ENCODE results near the gene STARD4.

The STARD4 gene, protein sequence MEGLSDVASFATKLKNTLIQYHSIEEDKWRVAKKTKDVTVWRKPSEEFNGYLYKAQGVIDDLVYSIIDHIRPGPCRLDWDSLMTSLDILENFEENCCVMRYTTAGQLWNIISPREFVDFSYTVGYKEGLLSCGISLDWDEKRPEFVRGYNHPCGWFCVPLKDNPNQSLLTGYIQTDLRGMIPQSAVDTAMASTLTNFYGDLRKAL

GRCh38 chr5:111512375-111513130 is at the start of gene STARD4:
TSS of gene STARD4 (minus strand) at chr5:111512535. CDS start at chr5:111507433, 5,102 bp downstream.
- peak within 1 kb of the TSS; percentile 85 for H3K4me3 ChIP-seq (replicated peaks; ENCODE audit: low read depth, low read length)
- TF ChIP-seq, protein P1, sequence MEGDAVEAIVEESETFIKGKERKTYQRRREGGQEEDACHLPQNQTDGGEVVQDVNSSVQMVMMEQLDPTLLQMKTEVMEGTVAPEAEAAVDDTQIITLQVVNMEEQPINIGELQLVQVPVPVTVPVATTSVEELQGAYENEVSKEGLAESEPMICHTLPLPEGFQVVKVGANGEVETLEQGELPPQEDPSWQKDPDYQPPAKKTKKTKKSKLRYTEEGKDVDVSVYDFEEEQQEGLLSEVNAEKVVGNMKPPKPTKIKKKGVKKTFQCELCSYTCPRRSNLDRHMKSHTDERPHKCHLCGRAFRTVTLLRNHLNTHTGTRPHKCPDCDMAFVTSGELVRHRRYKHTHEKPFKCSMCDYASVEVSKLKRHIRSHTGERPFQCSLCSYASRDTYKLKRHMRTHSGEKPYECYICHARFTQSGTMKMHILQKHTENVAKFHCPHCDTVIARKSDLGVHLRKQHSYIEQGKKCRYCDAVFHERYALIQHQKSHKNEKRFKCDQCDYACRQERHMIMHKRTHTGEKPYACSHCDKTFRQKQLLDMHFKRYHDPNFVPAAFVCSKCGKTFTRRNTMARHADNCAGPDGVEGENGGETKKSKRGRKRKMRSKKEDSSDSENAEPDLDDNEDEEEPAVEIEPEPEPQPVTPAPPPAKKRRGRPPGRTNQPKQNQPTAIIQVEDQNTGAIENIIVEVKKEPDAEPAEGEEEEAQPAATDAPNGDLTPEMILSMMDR (IDR thresholded peaks at IDR 0.05; ENCODE audit: low read length, missing control alignments) = no peak
- peak; percentile 98 for DNase-seq (ENCODE audit: low read depth)

- TF ChIP-seq, protein P1 (IDR thresholded peaks at IDR 0.05; ENCODE audit: low read length, missing control alignments) = no peak
- H3K4me3 ChIP-seq (replicated peaks; ENCODE audit: low read depth, low read length) = no peak overlapping the region
- DNase-seq (ENCODE audit: low read depth) = no peak
These were observed 47.3 kb upstream of the STARD4 start for GRCh38 chr5:111559680-111560079.

GRCh38 chr5:111557686-111558085 is 45.4 kb upstream of the STARD4 start:
- no peak for DNase-seq (ENCODE audit: low read depth)
- H3K4me3 ChIP-seq (replicated peaks; ENCODE audit: low read depth, low read length) = no peak overlapping the region
- TF ChIP-seq, protein P1 (IDR thresholded peaks at IDR 0.05; ENCODE audit: low read length, missing control alignments) = no peak

GRCh38 chr5:111557111-111557510 is 44.8 kb upstream of the STARD4 start:
- TF ChIP-seq, protein P1 (IDR thresholded peaks at IDR 0.05; ENCODE audit: low read length, missing control alignments) = no peak
- H3K4me3 ChIP-seq (replicated peaks; ENCODE audit: low read depth, low read length) = no peak overlapping the region
- no peak for DNase-seq (ENCODE audit: low read depth)

DNA sequence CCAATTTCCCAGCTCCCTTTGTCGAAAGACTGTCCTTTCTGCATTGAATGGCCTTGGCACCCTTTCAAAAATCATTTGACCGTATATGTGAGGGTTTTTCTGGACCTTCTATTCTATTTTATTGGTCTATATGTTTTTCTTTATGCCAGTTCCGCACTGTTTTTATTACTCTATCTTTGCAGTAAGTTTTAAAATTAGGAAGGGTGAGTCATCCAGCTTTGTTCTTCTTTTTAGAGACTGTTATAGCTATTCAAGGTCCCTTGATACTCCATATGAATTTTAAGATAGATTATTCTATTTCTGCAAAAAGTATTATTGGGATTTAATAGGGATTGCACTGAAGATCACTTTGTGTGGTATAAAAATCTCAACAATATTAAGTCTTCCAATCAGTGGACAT is 44.2 kb upstream of the STARD4 start:
- H3K4me3 ChIP-seq (replicated peaks; ENCODE audit: low read depth, low read length) = no peak overlapping the region
- TF ChIP-seq, protein P1 (IDR thresholded peaks at IDR 0.05; ENCODE audit: low read length, missing control alignments) = no peak
- DNase-seq (ENCODE audit: low read depth) = no peak

DNA sequence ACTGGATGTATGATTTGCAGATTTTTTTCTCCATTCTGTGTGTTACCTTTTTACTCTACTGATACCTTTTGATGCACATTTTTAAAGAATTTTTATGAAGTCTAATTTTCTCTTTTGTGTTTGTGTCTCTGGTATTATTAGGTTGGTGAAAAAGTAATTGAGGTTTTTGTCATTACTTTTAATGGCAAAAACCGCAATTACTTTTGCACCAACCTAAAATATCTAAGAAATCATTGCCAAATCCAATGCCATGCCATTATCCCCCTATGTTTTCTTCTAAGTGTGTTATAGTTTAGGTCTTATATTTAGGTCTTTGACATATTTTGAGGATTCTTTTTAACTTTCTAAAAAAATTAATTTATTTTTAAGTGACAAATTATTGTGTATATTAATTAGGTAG is 43.4 kb upstream of the STARD4 start:
- no peak overlapping the region for H3K4me3 ChIP-seq (replicated peaks; ENCODE audit: low read depth, low read length)
- TF ChIP-seq, protein P1 (IDR thresholded peaks at IDR 0.05; ENCODE audit: low read length, missing control alignments) = no peak
- no peak for DNase-seq (ENCODE audit: low read depth)
